SK-N-SH treated with all-trans-retinoic acid at 6 μM for 48 hours (cell line): ENCODE measurements around the gene RAB8B.

ENCODE experiments used
- ATAC-seq: fragments of 200-7000 bp; cut with Tn5 transposase; 3 replicates; pipeline ENCODE4 v1.9.1; 2020; ENCODE audit warnings: mild to moderate bottlenecking, moderate library complexity
- BACH2 ChIP-seq: fragments of 250-450 bp; sonication (Bioruptor Pico); IDR thresholded peaks from 2 replicates; pipeline ENCODE4 v1.9.0; 2021; ENCODE audit warnings: mild to moderate bottlenecking, borderline replicate concordance
- CSDC2 ChIP-seq: fragments of 250-450 bp; sonication (Bioruptor Pico); IDR thresholded peaks from 2 replicates; pipeline ENCODE4 v1.5.0; 2020; ENCODE audit warnings: mild to moderate bottlenecking, moderate library complexity
- ESRRG ChIP-seq: fragments of 250-450 bp; sonication (Bioruptor Pico); IDR thresholded peaks from 2 replicates; pipeline ENCODE4 v1.6.1; 2021; ENCODE audit warnings: mild to moderate bottlenecking
- GLIS3 ChIP-seq: fragments of 250-450 bp; sonication (Bioruptor Pico); IDR thresholded peaks from 2 replicates; pipeline ENCODE4 v1.5.0; 2020; ENCODE audit warnings: mild to moderate bottlenecking, moderate library complexity
- ISL1 ChIP-seq: fragments of 250-450 bp; sonication (Bioruptor Pico); IDR thresholded peaks from 2 replicates; pipeline ENCODE4 v2.1.2; 2022; ENCODE audit warnings: mild to moderate bottlenecking, moderate library complexity
- OSR1 ChIP-seq: fragments of 250-450 bp; sonication (Bioruptor Pico); IDR thresholded peaks from 2 replicates; pipeline ENCODE4 v1.8.0; 2022; ENCODE audit warnings: moderate library complexity, mild to moderate bottlenecking, inconsistent platforms
- SNAI2 ChIP-seq: fragments of 250-450 bp; sonication (Bioruptor Pico); IDR thresholded peaks from 2 replicates; pipeline ENCODE4 v1.5.0; 2020; ENCODE audit warnings: mild to moderate bottlenecking, moderate library complexity
- TCF4 ChIP-seq: fragments of 250-450 bp; sonication (Bioruptor Pico); IDR thresholded peaks from 2 replicates; pipeline ENCODE4 v1.8.0; 2021; ENCODE audit warnings: mild to moderate bottlenecking, moderate library complexity, borderline replicate concordance
- TOX ChIP-seq: fragments of 250-450 bp; sonication (Bioruptor Pico); IDR thresholded peaks from 2 replicates; pipeline ENCODE4 v1.8.0; 2021; ENCODE audit warnings: mild to moderate bottlenecking, moderate library complexity, borderline replicate concordance
- ZFP3 ChIP-seq: fragments of 250-450 bp; sonication (Bioruptor Pico); IDR thresholded peaks from 2 replicates; pipeline ENCODE4 v1.5.0; 2020; ENCODE audit warnings: mild to moderate bottlenecking, moderate library complexity
- ZNF70 ChIP-seq: fragments of 450-650 bp; formaldehyde crosslinking; IDR thresholded peaks from 2 replicates; pipeline ENCODE4 v1.5.0; 2020; ENCODE audit warnings: mild to moderate bottlenecking, moderate library complexity
- TF ChIP-seq, protein P1 (sequence below): fragments of 250-450 bp; sonication (Bioruptor Pico); IDR thresholded peaks from 2 replicates; pipeline ENCODE4 v1.5.1; 2021; ENCODE audit warnings: mild to moderate bottlenecking, moderate library complexity
- TF ChIP-seq, protein P2 (sequence below): fragments of 250-450 bp; sonication (Bioruptor Pico); IDR thresholded peaks from 2 replicates; pipeline ENCODE4 v1.8.0; 2021; ENCODE audit warnings: low read depth, mild to moderate bottlenecking, moderate library complexity, borderline replicate concordance
- TF ChIP-seq, protein P3 (sequence below): fragments of 250-450 bp; sonication (Bioruptor Pico); IDR thresholded peaks from 2 replicates; pipeline ENCODE4 v1.8.0; 2020; ENCODE audit warnings: mild to moderate bottlenecking, moderate library complexity, borderline replicate concordance
- TF ChIP-seq, protein P4 (sequence below): fragments of 250-450 bp; sonication (Bioruptor Pico); IDR thresholded peaks from 2 replicates; pipeline ENCODE4 v1.5.0; 2020; ENCODE audit warnings: mild to moderate bottlenecking, moderate library complexity

The RAB8B gene

DNA sequence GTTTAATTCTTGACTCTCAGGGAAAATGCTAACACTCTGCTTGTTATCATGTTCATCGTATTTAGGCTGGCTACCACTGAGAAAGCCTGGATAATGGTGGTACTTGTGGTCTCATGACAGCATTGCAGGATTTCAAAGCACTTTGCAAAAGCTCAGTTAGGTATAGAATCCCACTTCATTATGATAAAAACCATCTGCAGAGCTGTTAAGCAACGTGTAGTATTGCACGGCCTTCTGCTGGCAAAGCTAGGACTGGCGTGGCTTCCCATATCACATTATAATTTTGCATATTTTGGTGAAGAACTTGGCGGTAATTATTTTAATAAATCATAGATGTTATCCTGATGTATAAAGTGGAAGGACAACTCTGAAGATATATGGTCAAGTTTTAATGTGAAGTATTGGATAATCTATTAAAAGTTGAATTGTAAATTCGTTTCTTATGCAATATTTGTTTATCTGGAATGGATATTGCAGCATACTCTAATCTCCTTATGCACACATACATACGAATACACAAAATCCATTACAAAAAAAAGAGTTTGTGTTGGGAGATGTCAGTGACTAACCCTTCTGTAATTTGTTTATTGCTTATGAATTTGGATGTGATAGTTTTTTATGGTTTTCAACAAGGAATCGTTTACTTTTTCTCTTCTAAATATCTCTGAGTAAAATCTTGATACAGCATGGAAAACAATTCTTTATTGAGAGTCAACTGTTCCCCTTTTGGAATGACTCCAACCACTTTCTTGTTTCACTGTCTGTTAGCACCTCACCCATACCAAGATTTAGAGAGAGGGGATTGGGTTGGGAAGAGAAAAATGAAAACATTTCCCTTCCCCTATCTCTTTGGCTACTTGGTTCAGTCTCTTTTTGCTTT is 9.2 kb downstream of the RAB8B start:
- no peak for TF ChIP-seq GLIS3 (CRISPR knock-in tag)
- TF ChIP-seq, protein P1, sequence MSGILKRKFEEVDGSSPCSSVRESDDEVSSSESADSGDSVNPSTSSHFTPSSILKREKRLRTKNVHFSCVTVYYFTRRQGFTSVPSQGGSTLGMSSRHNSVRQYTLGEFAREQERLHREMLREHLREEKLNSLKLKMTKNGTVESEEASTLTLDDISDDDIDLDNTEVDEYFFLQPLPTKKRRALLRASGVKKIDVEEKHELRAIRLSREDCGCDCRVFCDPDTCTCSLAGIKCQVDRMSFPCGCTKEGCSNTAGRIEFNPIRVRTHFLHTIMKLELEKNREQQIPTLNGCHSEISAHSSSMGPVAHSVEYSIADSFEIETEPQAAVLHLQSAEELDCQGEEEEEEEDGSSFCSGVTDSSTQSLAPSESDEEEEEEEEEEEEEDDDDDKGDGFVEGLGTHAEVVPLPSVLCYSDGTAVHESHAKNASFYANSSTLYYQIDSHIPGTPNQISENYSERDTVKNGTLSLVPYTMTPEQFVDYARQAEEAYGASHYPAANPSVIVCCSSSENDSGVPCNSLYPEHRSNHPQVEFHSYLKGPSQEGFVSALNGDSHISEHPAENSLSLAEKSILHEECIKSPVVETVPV (CRISPR knock-in tag) = no peak
- no peak for ATAC-seq

DNA sequence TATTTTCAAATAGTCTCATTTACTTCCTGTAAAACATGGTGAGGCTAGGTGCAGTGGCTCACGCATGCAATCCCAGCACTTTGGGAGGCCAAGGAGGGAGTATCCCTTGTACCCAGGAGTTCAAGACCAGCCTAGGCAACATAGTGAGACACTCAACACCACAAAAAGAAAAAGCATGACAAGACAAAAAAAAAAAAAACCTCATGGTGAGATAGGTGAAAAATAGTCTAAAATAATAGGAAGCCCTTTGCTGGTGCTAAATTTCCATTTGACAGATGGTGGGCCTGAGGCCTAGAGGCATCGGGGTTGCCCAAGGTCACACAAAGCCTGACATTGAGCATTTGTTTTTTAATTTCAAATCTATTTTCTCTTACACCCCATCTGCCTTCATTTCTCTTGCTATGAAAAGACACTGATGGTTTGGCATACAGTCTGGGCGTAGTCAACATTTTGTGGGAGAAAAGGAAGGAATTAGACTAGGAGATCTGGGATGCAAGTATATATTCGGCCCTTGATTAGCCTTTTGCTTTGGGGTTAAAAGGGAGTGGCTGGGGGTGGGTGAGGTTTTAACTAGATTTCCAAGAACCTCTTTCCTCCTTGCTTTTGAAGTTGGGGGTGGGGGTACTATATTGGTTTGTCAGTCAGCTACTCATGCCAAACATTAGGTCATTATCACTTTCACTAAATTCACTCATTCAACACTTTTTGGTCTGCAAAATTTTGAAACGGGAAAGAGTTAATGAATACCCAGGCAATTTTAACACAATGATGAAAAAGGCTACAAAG is 11.3 kb downstream of the RAB8B start:
- no peak for ATAC-seq
- TF ChIP-seq ISL1 (CRISPR knock-in tag) = no peak
- no peak for TF ChIP-seq ZFP3 (CRISPR knock-in tag)
- TF ChIP-seq TOX (CRISPR knock-in tag) = no peak
- TF ChIP-seq, protein P2, sequence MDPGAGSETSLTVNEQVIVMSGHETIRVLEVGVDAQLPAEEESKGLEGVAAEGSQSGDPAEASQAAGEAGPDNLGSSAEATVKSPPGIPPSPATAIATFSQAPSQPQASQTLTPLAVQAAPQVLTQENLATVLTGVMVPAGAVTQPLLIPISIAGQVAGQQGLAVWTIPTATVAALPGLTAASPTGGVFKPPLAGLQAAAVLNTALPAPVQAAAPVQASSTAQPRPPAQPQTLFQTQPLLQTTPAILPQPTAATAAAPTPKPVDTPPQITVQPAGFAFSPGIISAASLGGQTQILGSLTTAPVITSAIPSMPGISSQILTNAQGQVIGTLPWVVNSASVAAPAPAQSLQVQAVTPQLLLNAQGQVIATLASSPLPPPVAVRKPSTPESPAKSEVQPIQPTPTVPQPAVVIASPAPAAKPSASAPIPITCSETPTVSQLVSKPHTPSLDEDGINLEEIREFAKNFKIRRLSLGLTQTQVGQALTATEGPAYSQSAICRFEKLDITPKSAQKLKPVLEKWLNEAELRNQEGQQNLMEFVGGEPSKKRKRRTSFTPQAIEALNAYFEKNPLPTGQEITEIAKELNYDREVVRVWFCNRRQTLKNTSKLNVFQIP = no peak
- no peak for TF ChIP-seq BACH2
- TF ChIP-seq ESRRG (CRISPR knock-in tag) = no peak
- TF ChIP-seq, all 23 proteins: peak for 0

DNA sequence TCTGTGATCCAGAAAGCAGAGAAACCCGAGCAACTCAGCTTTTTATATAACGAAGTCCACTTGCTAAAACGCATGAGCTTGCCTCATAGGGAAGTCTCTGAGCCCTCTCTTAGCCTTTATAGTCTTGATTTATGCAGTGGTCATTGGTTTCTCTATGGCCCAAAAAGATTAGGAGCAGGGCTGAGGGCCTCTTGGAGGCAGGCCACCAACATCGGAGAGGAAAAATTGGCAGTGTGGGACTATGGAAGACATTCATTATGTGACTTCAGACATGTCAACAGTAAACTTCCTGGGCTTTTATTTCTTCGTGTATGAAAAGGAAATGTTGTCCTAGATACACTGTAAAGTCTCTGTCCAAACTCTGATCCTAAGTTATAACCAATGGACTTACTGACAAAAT is 13.5 kb downstream of the RAB8B start:
- TF ChIP-seq OSR1 (CRISPR knock-in tag) (no peak), ESRRG (CRISPR knock-in tag) (no peak), BACH2 (no peak), CSDC2 (CRISPR knock-in tag) (no peak), ZFP3 (CRISPR knock-in tag) (no peak)
- TF ChIP-seq, protein P1 (CRISPR knock-in tag) = no peak
- TF ChIP-seq, protein P3, sequence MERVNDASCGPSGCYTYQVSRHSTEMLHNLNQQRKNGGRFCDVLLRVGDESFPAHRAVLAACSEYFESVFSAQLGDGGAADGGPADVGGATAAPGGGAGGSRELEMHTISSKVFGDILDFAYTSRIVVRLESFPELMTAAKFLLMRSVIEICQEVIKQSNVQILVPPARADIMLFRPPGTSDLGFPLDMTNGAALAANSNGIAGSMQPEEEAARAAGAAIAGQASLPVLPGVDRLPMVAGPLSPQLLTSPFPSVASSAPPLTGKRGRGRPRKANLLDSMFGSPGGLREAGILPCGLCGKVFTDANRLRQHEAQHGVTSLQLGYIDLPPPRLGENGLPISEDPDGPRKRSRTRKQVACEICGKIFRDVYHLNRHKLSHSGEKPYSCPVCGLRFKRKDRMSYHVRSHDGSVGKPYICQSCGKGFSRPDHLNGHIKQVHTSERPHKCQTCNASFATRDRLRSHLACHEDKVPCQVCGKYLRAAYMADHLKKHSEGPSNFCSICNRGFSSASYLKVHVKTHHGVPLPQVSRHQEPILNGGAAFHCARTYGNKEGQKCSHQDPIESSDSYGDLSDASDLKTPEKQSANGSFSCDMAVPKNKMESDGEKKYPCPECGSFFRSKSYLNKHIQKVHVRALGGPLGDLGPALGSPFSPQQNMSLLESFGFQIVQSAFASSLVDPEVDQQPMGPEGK (CRISPR knock-in tag) = no peak
- TF ChIP-seq, protein P4, sequence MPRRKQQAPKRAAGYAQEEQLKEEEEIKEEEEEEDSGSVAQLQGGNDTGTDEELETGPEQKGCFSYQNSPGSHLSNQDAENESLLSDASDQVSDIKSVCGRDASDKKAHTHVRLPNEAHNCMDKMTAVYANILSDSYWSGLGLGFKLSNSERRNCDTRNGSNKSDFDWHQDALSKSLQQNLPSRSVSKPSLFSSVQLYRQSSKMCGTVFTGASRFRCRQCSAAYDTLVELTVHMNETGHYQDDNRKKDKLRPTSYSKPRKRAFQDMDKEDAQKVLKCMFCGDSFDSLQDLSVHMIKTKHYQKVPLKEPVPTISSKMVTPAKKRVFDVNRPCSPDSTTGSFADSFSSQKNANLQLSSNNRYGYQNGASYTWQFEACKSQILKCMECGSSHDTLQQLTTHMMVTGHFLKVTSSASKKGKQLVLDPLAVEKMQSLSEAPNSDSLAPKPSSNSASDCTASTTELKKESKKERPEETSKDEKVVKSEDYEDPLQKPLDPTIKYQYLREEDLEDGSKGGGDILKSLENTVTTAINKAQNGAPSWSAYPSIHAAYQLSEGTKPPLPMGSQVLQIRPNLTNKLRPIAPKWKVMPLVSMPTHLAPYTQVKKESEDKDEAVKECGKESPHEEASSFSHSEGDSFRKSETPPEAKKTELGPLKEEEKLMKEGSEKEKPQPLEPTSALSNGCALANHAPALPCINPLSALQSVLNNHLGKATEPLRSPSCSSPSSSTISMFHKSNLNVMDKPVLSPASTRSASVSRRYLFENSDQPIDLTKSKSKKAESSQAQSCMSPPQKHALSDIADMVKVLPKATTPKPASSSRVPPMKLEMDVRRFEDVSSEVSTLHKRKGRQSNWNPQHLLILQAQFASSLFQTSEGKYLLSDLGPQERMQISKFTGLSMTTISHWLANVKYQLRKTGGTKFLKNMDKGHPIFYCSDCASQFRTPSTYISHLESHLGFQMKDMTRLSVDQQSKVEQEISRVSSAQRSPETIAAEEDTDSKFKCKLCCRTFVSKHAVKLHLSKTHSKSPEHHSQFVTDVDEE (CRISPR knock-in tag) = no peak
- TF ChIP-seq, all 23 proteins: peak for 0
- no peak for ATAC-seq

DNA sequence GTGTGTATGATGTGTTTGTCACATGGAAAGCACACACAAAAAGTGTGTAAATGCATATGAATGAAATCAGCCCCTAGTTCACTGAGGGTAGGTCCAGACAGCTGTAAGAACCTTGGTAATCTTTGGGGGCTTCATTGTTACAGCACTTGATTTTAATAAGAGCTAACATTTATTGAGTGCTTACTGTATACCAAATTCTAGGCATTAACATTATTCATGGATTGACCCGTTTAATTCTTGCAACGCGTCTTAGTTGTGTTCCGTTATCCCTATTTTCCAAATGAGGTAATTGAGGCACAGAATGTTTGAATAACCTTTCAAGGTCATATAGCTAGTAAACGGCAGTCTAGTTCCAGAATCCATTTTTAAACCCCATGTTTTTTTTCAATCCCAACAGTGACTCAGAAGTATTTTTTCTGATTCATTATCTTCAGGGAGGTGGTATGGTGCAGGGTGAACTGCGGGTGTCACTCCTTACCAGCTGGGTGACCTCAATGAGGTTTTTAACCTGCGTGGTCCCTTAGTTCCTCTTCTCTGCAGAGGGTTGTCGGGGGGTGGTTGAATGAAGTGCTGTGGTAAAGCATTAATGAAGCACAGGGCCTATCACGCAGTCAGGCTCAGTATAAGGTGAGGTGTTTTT is 14.2 kb downstream of the RAB8B start:
- no peak for ATAC-seq
- TF ChIP-seq GLIS3 (CRISPR knock-in tag) (no peak), ZNF70 (CRISPR knock-in tag) (no peak), ZFP3 (CRISPR knock-in tag) (no peak), SNAI2 (CRISPR knock-in tag) (no peak), TCF4 (CRISPR knock-in tag) (no peak), ESRRG (CRISPR knock-in tag) (no peak)
- TF ChIP-seq, protein P3 (CRISPR knock-in tag) = no peak
- TF ChIP-seq, protein P4 (CRISPR knock-in tag) = no peak
- TF ChIP-seq, protein P1 (CRISPR knock-in tag) = no peak
